Measurements from ENCODE around the gene SOD2. TPM values are rescaled to one million over a fixed set of nuclear protein-coding genes. Genes with fewer than 3 reads are reported as not detected.

SOD2 gene
- total and polyA plus RNA-seq, 9 of the 15 experiments (the other 6 are each of a cell fraction or from before 2014, with no cell fraction given) = 39.8 to 140 (median 95.8) TPM

GRCh38 chr6:159677506-159678165 is 15.4 kb downstream of the SOD2 start (continued):
- TF ChIP-seq, protein P1, sequence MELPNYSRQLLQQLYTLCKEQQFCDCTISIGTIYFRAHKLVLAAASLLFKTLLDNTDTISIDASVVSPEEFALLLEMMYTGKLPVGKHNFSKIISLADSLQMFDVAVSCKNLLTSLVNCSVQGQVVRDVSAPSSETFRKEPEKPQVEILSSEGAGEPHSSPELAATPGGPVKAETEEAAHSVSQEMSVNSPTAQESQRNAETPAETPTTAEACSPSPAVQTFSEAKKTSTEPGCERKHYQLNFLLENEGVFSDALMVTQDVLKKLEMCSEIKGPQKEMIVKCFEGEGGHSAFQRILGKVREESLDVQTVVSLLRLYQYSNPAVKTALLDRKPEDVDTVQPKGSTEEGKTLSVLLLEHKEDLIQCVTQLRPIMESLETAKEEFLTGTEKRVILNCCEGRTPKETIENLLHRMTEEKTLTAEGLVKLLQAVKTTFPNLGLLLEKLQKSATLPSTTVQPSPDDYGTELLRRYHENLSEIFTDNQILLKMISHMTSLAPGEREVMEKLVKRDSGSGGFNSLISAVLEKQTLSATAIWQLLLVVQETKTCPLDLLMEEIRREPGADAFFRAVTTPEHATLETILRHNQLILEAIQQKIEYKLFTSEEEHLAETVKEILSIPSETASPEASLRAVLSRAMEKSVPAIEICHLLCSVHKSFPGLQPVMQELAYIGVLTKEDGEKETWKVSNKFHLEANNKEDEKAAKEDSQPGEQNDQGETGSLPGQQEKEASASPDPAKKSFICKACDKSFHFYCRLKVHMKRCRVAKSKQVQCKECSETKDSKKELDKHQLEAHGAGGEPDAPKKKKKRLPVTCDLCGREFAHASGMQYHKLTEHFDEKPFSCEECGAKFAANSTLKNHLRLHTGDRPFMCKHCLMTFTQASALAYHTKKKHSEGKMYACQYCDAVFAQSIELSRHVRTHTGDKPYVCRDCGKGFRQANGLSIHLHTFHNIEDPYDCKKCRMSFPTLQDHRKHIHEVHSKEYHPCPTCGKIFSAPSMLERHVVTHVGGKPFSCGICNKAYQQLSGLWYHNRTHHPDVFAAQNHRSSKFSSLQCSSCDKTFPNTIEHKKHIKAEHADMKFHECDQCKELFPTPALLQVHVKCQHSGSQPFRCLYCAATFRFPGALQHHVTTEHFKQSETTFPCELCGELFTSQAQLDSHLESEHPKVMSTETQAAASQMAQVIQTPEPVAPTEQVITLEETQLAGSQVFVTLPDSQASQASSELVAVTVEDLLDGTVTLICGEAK (IDR thresholded peaks at IDR 0.05) = no peak
- TF ChIP-seq, protein P1 (CRISPR knock-in tag; IDR thresholded peaks at IDR 0.05) = no peak
- TF ChIP-seq ZNF584 (CRISPR knock-in tag; IDR thresholded peaks at IDR 0.05; ENCODE audit: low read depth) = no peak
- TF ChIP-seq ASH1L (IDR thresholded peaks at IDR 0.05; ENCODE audit: borderline replicate concordance, low read depth, partially characterized antibody) = no peak
- no peak for TF ChIP-seq TAF15 (IDR thresholded peaks at IDR 0.05; ENCODE audit: low read depth, low read length)
- TF ChIP-seq NUFIP1 (IDR thresholded peaks at IDR 0.05; ENCODE audit: partially characterized antibody) = no peak
- TF ChIP-seq NCOA4 (IDR thresholded peaks at IDR 0.05; ENCODE audit: partially characterized antibody) = no peak
- TF ChIP-seq CBFA2T3 (IDR thresholded peaks at IDR 0.05) = no peak
- TF ChIP-seq SMAD1 (IDR thresholded peaks at IDR 0.05; ENCODE audit: low read depth, low read length, partially characterized antibody) = no peak
